CD4-positive, CD25-positive, alpha-beta regulatory T cell (primary cell): ENCODE results near the gene KCNMA1. TPM values are rescaled to one million over a fixed set of nuclear protein-coding genes. Genes with fewer than 3 reads are reported as not detected.

Experiments
- ATAC-seq, 2 donors: fragments of 150-1000 bp; cut with Tn5 transposase; one replicate each; pipeline ENCODE4 v1.10.0; 2021; ENCODE audit warnings: low read depth in 2 of 2, moderate number of reproducible peaks in 2 of 2, moderate library complexity in 1 of 2
- DNase-seq, 3 donors: peaks; one replicate each; pipeline versions ENCODE4 v3.0.0 to v3.0.0-alpha.2; 2012 to 2022; ENCODE audit warnings: mixed read lengths in 1 of 3
- H3K27ac ChIP-seq: one replicate; pipeline ENCODE4 v1.7.0; 2013; ENCODE audit warnings: mild to moderate bottlenecking, low read length; ENCODE audit not compliant: insufficient read depth, poor library complexity, severe bottlenecking
- H3K27me3 ChIP-seq: one replicate; pipeline ENCODE4 v1.7.0; 2013; ENCODE audit warnings: low read length; ENCODE audit not compliant: control insufficient read depth, insufficient read depth
- H3K36me3 ChIP-seq: one replicate; pipeline ENCODE4 v1.7.0; 2013; ENCODE audit warnings: mild to moderate bottlenecking, low read length, moderate library complexity; ENCODE audit not compliant: control insufficient read depth, insufficient read depth
- H3K4me1 ChIP-seq: 2 replicates; pipeline ENCODE4 v1.7.0; 2013; ENCODE audit warnings: mild to moderate bottlenecking, low read length; ENCODE audit not compliant: insufficient read depth, control insufficient read depth, poor library complexity, severe bottlenecking
- H3K4me3 ChIP-seq: one replicate; pipeline ENCODE4 v1.7.0; 2013; ENCODE audit warnings: low read depth, mild to moderate bottlenecking, low read length, moderate library complexity
- H3K9me3 ChIP-seq, 2 experiments: 1 replicate in 1 of 2; 2 replicates in 1 of 2; pipeline ENCODE4 v1.7.0; 2013; ENCODE audit warnings: low read length in 2 of 2, mild to moderate bottlenecking in 1 of 2, moderate library complexity in 1 of 2; ENCODE audit not compliant: control insufficient read depth in 2 of 2
- H3K27ac Mint-ChIP-seq, 3 donors: one replicate each; pipeline ENCODE4 v1.8.0; 2020 to 2022; ENCODE audit warnings: mild to moderate bottlenecking in 3 of 3, mixed read lengths in 3 of 3, moderate library complexity in 2 of 3
- H3K27me3 Mint-ChIP-seq: one replicate; pipeline ENCODE4 v1.8.0; 2022; ENCODE audit warnings: mild to moderate bottlenecking, mixed read lengths
- H3K36me3 Mint-ChIP-seq: one replicate; pipeline ENCODE4 v1.8.0; 2020; ENCODE audit warnings: mixed read lengths
- H3K4me1 Mint-ChIP-seq, 4 donors: one replicate each; pipeline ENCODE4 v1.8.0; 2020 to 2022; ENCODE audit warnings: mixed read lengths in 4 of 4, mild to moderate bottlenecking in 1 of 4
- H3K4me3 Mint-ChIP-seq, 4 donors: one replicate each; pipeline ENCODE4 v1.8.0; 2020 to 2022; ENCODE audit warnings: mild to moderate bottlenecking in 4 of 4, mixed read lengths in 4 of 4, moderate library complexity in 3 of 4
- H3K9me3 Mint-ChIP-seq, 7 donors: one replicate each; pipeline ENCODE4 v1.8.0; 2020 to 2022; ENCODE audit warnings: mixed read lengths in 7 of 7, mild to moderate bottlenecking in 3 of 7, moderate library complexity in 2 of 7
- polyA plus RNA-seq, 4 donors: library from polyadenylated mRNA; unstranded; fragments of 300-500 nt; fragmentation: Illumina TruSeq; gene quantifications; one replicate each; pipeline ENCODE4 v1.2.3, GENCODE V29; 2021
- total RNA-seq: library from RNA; stranded (reverse); gene quantifications from one replicate; pipeline ENCODE4 v1.2.3, GENCODE V29; 2022

KCNMA1 gene
- total and polyA plus RNA-seq, 5 donors from 2014 or later, result not detected

GRCh38 chr10:77600640-77601039, 37.0 kb downstream of the KCNMA1 start:
- H3K27me3 Mint-ChIP-seq, result no peaks in the 10 kb centered on the region

GRCh38 chr10:77599651-77600050, 38.0 kb downstream of the KCNMA1 start:
- DNase-seq, result no peak
- peaks cover 0 to 1% (median 0%) of the 10 kb centered on the region in 7 donors for H3K9me3 Mint-ChIP-seq
- H3K36me3 Mint-ChIP-seq, result no peaks in the 10 kb centered on the region
- Histone ChIP-seq H3K9me3 (no peaks in the 10 kb centered on the region), H3K27me3 (no peaks in the 10 kb centered on the region), H3K4me3 (no peak overlapping the region), H3K4me1 (no peaks in the 10 kb centered on the region), H3K27ac (no peak overlapping the region), H3K36me3 (no peaks in the 10 kb centered on the region)
- peaks cover 0 to 11% (median 1%) of the 10 kb centered on the region in 4 donors for H3K4me1 Mint-ChIP-seq
- no peak overlapping the region for H3K4me3 Mint-ChIP-seq
- no peaks in the 10 kb centered on the region for H3K27me3 Mint-ChIP-seq
- ATAC-seq, result no peak
- H3K27ac Mint-ChIP-seq, result no peak overlapping the region

More at GRCh38 chr10:77600640-77601039, 37.0 kb downstream of the KCNMA1 start:
- Mint-ChIP-seq H3K4me3 (no peak overlapping the region), H3K4me1 (peaks cover 0 to 11% (median 1%) of the 10 kb centered on the region in 4 donors), H3K36me3 (no peaks in the 10 kb centered on the region), H3K9me3 (peaks cover 0 to 1% (median 0%) of the 10 kb centered on the region in 7 donors), H3K27ac (no peak overlapping the region)
- no peaks in the 10 kb centered on the region for H3K36me3 ChIP-seq
- no peaks in the 10 kb centered on the region for H3K4me1 ChIP-seq
- no peak overlapping the region for H3K4me3 ChIP-seq
- no peak overlapping the region for H3K27ac ChIP-seq
- ATAC-seq, result no peak
- no peak for DNase-seq
- H3K9me3 ChIP-seq, result no peaks in the 10 kb centered on the region
- no peaks in the 10 kb centered on the region for H3K27me3 ChIP-seq

DNA sequence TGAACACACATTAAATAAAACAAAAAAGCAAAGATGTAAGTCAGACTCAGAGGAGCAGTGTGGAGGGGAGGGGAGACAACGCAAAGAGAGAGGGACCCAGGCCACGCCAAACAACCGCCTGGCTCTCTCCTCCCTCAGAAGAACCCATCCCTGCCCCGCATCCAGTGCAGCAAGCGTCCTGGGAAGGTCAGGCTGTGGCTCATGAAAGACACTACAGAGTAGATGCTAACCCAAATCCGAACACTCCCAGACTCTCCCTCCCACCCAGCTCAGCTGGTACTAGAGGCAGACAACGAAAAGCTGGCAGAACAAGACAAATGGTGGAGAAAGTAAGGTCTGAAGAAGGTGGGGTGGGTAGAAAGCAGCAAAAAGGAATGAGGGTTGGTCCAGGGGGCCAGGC, 39.0 kb downstream of the KCNMA1 start:
- DNase-seq (no peak), ATAC-seq (no peak)
- H3K27ac Mint-ChIP-seq, result no peak overlapping the region
- no peaks in the 10 kb centered on the region for H3K36me3 ChIP-seq
- no peak overlapping the region for H3K4me3 Mint-ChIP-seq
- no peak overlapping the region for H3K27ac ChIP-seq
- H3K27me3 ChIP-seq, result no peaks in the 10 kb centered on the region
- no peaks in the 10 kb centered on the region for H3K36me3 Mint-ChIP-seq
- no peaks in the 10 kb centered on the region for H3K4me1 ChIP-seq
- H3K4me3 ChIP-seq, result no peak overlapping the region
- H3K27me3 Mint-ChIP-seq, result no peaks in the 10 kb centered on the region
- peaks cover 0 to 11% (median 1%) of the 10 kb centered on the region in 4 donors for H3K4me1 Mint-ChIP-seq
- no peaks in the 10 kb centered on the region for H3K9me3 ChIP-seq
- peaks cover 0 to 1% (median 0%) of the 10 kb centered on the region in 7 donors for H3K9me3 Mint-ChIP-seq

GRCh38 chr10:77597560-77597959, 40.0 kb downstream of the KCNMA1 start:
- no peak overlapping the region for H3K4me3 Mint-ChIP-seq
- H3K4me1 Mint-ChIP-seq, result peaks cover 0 to under 1% (median 0%) of the 10 kb centered on the region in 4 donors
- Histone ChIP-seq H3K36me3 (no peaks in the 10 kb centered on the region), H3K4me3 (no peak overlapping the region), H3K4me1 (no peaks in the 10 kb centered on the region), H3K27me3 (no peaks in the 10 kb centered on the region), H3K9me3 (no peaks in the 10 kb centered on the region), H3K27ac (no peak overlapping the region)
- DNase-seq (no peak), ATAC-seq (no peak)
- peaks cover 0 to 1% (median 0%) of the 10 kb centered on the region in 7 donors for H3K9me3 Mint-ChIP-seq
- H3K27me3 Mint-ChIP-seq, result no peaks in the 10 kb centered on the region
- no peak overlapping the region for H3K27ac Mint-ChIP-seq
- H3K36me3 Mint-ChIP-seq, result no peaks in the 10 kb centered on the region

DNA sequence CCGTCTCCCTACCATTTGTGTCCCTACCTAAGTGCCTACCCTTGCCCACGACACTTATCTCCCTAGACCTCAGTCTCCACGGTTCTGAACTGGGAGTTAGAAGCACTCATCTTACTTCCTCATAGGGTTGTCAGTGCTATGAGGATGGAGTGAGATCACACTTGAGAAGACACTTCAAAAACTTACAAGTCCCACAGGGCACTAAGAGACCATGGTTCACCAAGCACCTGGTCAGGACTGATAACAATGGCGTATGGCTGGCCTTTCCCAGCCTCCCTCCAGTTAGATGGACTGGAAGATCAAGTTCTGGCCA, 43.2 kb downstream of the KCNMA1 start:
- H3K4me1 Mint-ChIP-seq, result no peaks in the 10 kb centered on the region
- H3K27me3 ChIP-seq, result no peaks in the 10 kb centered on the region

GRCh38 chr10:77593771-77594470, 43.7 kb downstream of the KCNMA1 start:
- no peaks in the 10 kb centered on the region for H3K36me3 Mint-ChIP-seq
- H3K27ac Mint-ChIP-seq, result no peak overlapping the region
- no peak overlapping the region for H3K4me3 Mint-ChIP-seq
- Histone ChIP-seq H3K4me3 (no peak overlapping the region), H3K9me3 (no peaks in the 10 kb centered on the region), H3K4me1 (no peaks in the 10 kb centered on the region), H3K27me3 (no peaks in the 10 kb centered on the region), H3K27ac (no peak overlapping the region), H3K36me3 (no peaks in the 10 kb centered on the region)
- H3K27me3 Mint-ChIP-seq, result no peaks in the 10 kb centered on the region
- no peaks in the 10 kb centered on the region for H3K4me1 Mint-ChIP-seq
- H3K9me3 Mint-ChIP-seq, result peaks cover 0 to 1% (median 0%) of the 10 kb centered on the region in 7 donors
- DNase-seq (no peak), ATAC-seq (no peak)

More for the DNA sequence above, 43.2 kb downstream of the KCNMA1 start:
- no peak overlapping the region for H3K27ac ChIP-seq
- no peaks in the 10 kb centered on the region for H3K9me3 ChIP-seq
- no peak overlapping the region for H3K4me3 ChIP-seq
- no peaks in the 10 kb centered on the region for H3K36me3 Mint-ChIP-seq
- DNase-seq (no peak), ATAC-seq (no peak)
- no peaks in the 10 kb centered on the region for H3K36me3 ChIP-seq
- H3K9me3 Mint-ChIP-seq, result peaks cover 0 to 1% (median 0%) of the 10 kb centered on the region in 7 donors
- H3K27me3 Mint-ChIP-seq, result no peaks in the 10 kb centered on the region
- H3K4me3 Mint-ChIP-seq, result no peak overlapping the region
- no peaks in the 10 kb centered on the region for H3K4me1 ChIP-seq
- H3K27ac Mint-ChIP-seq, result no peak overlapping the region

GRCh38 chr10:77592946-77593636, 44.5 kb downstream of the KCNMA1 start:
- H3K4me1 ChIP-seq, result no peaks in the 10 kb centered on the region
- H3K9me3 ChIP-seq, result no peaks in the 10 kb centered on the region
- H3K27ac ChIP-seq, result no peak overlapping the region
- H3K9me3 Mint-ChIP-seq, result peaks cover 0 to 1% (median 0%) of the 10 kb centered on the region in 7 donors
- no peaks in the 10 kb centered on the region for H3K36me3 Mint-ChIP-seq
- H3K36me3 ChIP-seq, result no peaks in the 10 kb centered on the region
- no peaks in the 10 kb centered on the region for H3K27me3 ChIP-seq
- ATAC-seq (no peak), DNase-seq (no peak)
- H3K4me1 Mint-ChIP-seq, result no peaks in the 10 kb centered on the region
- H3K27ac Mint-ChIP-seq, result no peak overlapping the region
- no peak overlapping the region for H3K4me3 ChIP-seq
- H3K4me3 Mint-ChIP-seq, result no peak overlapping the region
- H3K27me3 Mint-ChIP-seq, result no peaks in the 10 kb centered on the region

DNA sequence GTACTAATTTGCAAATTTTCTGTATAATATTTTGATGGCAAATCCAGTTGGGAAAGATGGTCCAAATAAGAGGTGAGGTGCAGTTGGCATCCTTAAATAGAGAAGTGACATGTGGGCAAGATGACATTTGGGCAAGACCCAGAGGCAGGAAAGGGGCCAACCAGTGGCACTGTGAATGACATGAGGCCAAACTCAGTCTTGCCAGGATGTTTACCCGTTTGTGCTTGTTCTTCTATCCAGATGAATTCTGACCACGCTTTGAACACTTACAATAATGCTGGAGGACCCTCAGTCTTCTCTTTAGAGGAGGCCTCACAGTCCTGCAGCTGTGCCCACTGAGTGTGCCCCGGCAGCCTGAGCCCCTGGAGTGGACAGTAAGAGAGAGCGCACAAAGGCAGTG, 45.1 kb downstream of the KCNMA1 start:
- Histone ChIP-seq H3K36me3 (no peaks in the 10 kb centered on the region), H3K9me3 (no peaks in the 10 kb centered on the region), H3K4me1 (no peaks in the 10 kb centered on the region), H3K27ac (no peak overlapping the region), H3K4me3 (no peak overlapping the region), H3K27me3 (no peaks in the 10 kb centered on the region)
- ATAC-seq, result no peak
- Mint-ChIP-seq H3K27me3 (no peaks in the 10 kb centered on the region), H3K36me3 (no peaks in the 10 kb centered on the region), H3K27ac (no peak overlapping the region), H3K4me3 (no peak overlapping the region), H3K9me3 (peaks cover 0 to 1% (median 0%) of the 10 kb centered on the region in 7 donors), H3K4me1 (no peaks in the 10 kb centered on the region)
- no peak for DNase-seq
